Aorta (tissue), 5 donors: ENCODE data around the gene CDC45. TPM values are rescaled to one million over a fixed set of nuclear protein-coding genes. Genes with fewer than 3 reads are reported as not detected.

Source experiments
- ATAC-seq: fragments of 200-7000 bp; cut with Tn5 transposase; one replicate; pipeline ENCODE4 v1.9.1; 2022; ENCODE audit warnings: moderate library complexity; ENCODE audit not compliant: low FRiP score
- DNase-seq, 2 donors: peaks; one replicate each; pipeline ENCODE4 v3.0.0-alpha.2; 2020
- H3K27ac ChIP-seq, 2 donors: one replicate each; pipeline ENCODE4 v1.5.1; 2013; ENCODE audit warnings: low read length in 2 of 2, mild to moderate bottlenecking in 2 of 2, moderate library complexity in 2 of 2, control low read depth in 1 of 2, inconsistent platforms in 1 of 2, low read depth in 1 of 2
- H3K27me3 ChIP-seq, 2 donors: one replicate each; pipeline ENCODE4 v1.6.1; 2013; ENCODE audit warnings: control low read depth in 1 of 2, low read length in 1 of 2, mild to moderate bottlenecking in 1 of 2, moderate library complexity in 1 of 2; ENCODE audit not compliant: insufficient read depth in 2 of 2, control insufficient read depth in 1 of 2
- H3K36me3 ChIP-seq, 2 donors: one replicate each; pipeline ENCODE4 v1.6.1; 2013; ENCODE audit warnings: control low read depth in 1 of 2, low read length in 1 of 2, mild to moderate bottlenecking in 1 of 2; ENCODE audit not compliant: insufficient read depth in 2 of 2, control insufficient read depth in 1 of 2
- H3K4me1 ChIP-seq, 2 donors: one replicate each; pipeline ENCODE4 v1.6.1; 2013; ENCODE audit warnings: low read length in 2 of 2, control low read depth in 1 of 2, mild to moderate bottlenecking in 1 of 2, moderate library complexity in 1 of 2; ENCODE audit not compliant: insufficient read depth in 2 of 2, control insufficient read depth in 1 of 2
- H3K4me3 ChIP-seq, 2 donors: one replicate each; pipeline ENCODE4 v1.5.1; 2013; ENCODE audit warnings: low read length in 2 of 2, control low read depth in 1 of 2, mild to moderate bottlenecking in 1 of 2
- H3K9me3 ChIP-seq: one replicate; pipeline ENCODE4 v1.6.1; 2013; ENCODE audit warnings: mild to moderate bottlenecking, low read length; ENCODE audit not compliant: control insufficient read depth
- WGBS, 2 donors: extraction: QIAGEN DNeasy Blood & Tissue Kit; methylation state at CpG; one replicate each; pipeline ENCODE4 v1.1.7; 2013; 5-methylcytosine and 5-hydroxymethylcytosine counted together
- intact Hi-C, 2 donors: fragments of 100-400 bp; cut with DNase I; formaldehyde crosslinking; loops; one replicate each; pipeline versions ENCODE4 v1.14.2 to v1.15.0; 2022
- polyA plus RNA-seq, 2 donors: library from polyadenylated mRNA; stranded (reverse); fragments of 200-250 nt; gene quantifications; one replicate each; pipeline ENCODE4 v1.2.3, GENCODE V29; 2013
- total RNA-seq, 2 donors: library from RNA; stranded (reverse); fragmentation: NEBNext Ultra II Directional; extraction: Animal tissue kit (Norgen Biotek cat#: 25700); gene quantifications; one replicate each; pipeline ENCODE4 v1.2.1, GENCODE V29; 2021
- donor health status: healthy with polysubstance abuse.
- donor health status: Bipolar disorder and iron deficiency.
- donor health status: DM: no; HTN: no; CAD: no.
- donor health status: DM: no; HTN: no; CAD: no.
- donor health status: DM: yes; HTN: yes; CAD: no.

The CDC45 gene
- total and polyA plus RNA-seq, 4 donors: 0.63 to 1.3 (median 0.85) TPM

GRCh38 chr22:19480789-19481188, 1.1 kb downstream of the CDC45 start:
- WGBS, 2 donors: 64 to 72% methylated on average over 10 of the region's 10 CpGs
- H3K36me3 ChIP-seq: no peaks in the 10 kb centered on the region

GRCh38 chr22:19482297-19482696, 2.6 kb downstream of the CDC45 start:
- no peaks in the 10 kb centered on the region for H3K9me3 ChIP-seq
- H3K36me3 ChIP-seq: no peaks in the 10 kb centered on the region
- intact Hi-C loops: no loop called here
- no peaks in the 10 kb centered on the region for H3K4me1 ChIP-seq
- H3K27ac ChIP-seq: no peak overlapping the region
- DNase-seq: no peak
- H3K4me3 ChIP-seq: no peak overlapping the region
- H3K27me3 ChIP-seq: no peaks in the 10 kb centered on the region
- no peak for ATAC-seq
- WGBS, 2 donors: 87 to 90% methylated on average over 9 of the region's 9 CpGs

More at GRCh38 chr22:19480789-19481188, 1.1 kb downstream of the CDC45 start:
- no peak for ATAC-seq
- Histone ChIP-seq H3K4me3 (no peak overlapping the region), H3K9me3 (no peaks in the 10 kb centered on the region), H3K4me1 (no peaks in the 10 kb centered on the region), H3K27ac (no peak overlapping the region), H3K27me3 (no peaks in the 10 kb centered on the region)
- no peak for DNase-seq
- intact Hi-C loops: no loop called here

DNA sequence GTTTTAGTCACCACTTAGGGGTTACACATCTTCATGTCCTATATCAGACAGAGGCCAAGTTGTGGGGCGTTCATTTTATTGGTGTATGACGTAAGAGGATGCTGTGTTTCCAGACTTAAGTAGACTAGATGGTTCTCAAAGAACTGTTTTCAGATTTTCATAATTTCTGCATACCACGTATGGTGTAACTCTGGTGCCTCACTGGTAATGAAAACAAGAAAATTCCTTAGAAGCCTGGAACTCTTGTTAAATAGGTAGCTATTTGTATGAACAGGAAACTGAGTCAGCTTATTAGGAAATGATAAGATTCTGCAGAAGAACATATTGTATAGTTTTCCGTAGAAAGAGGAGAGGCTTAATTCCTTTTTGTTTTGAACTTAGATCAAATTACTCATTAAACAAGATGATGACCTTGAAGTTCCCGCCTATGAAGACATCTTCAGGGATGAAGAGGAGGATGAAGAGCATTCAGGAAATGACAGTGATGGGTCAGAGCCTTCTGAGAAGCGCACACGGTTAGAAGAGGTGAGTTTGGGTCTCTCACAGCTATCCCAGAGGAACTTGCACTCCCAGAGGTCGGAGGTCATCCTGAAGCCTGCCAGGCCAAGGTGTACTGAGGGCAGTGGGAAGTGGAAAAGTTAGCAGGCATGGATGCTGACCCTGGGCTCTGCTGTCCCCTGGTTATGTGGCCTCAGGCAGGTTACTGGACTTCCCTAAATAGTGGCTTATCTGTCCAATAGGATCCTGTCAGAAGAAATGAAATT, 3.9 kb downstream of the CDC45 start:
- Histone ChIP-seq H3K4me3 (no peak overlapping the region), H3K27ac (no peak overlapping the region), H3K9me3 (no peaks in the 10 kb centered on the region), H3K27me3 (no peaks in the 10 kb centered on the region), H3K36me3 (no peaks in the 10 kb centered on the region), H3K4me1 (no peaks in the 10 kb centered on the region)
- intact Hi-C loops: no loop called here
- DNase-seq (no peak), ATAC-seq (no peak)
- 87 to 88% methylated on average over 8 of the region's 8 CpGs for WGBS, 2 donors

DNA sequence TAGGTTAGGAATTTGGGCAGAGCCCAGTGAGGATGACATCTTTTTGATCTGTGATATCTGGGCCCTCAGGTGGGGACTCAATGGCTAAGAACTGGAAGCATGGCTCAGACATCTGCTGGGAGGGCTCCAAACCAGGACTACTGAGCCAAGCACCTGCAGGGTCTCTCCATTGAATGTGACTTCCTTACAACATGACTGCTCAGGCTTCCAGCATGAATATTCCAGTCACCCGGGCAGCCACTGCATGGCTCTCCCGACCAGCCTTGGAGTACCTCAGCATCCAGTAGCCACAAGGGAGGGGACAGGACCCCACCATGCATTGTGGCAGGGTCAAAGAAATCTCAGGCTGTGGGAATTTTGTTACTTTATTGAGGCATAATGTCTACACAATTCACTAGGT, 8.6 kb downstream of the CDC45 start:
- WGBS, 2 donors: 88 to 90% methylated on average over 2 of the region's 2 CpGs
- Histone ChIP-seq H3K36me3 (no peaks in the 10 kb centered on the region), H3K4me1 (peaks cover 0 to 2% of the 10 kb centered on the region in 2 donors), H3K27ac (no peak overlapping the region), H3K9me3 (no peaks in the 10 kb centered on the region), H3K4me3 (no peak overlapping the region), H3K27me3 (no peaks in the 10 kb centered on the region)
- DNase-seq (no peak), ATAC-seq (no peak)
- intact Hi-C loops: no loop called here

GRCh38 chr22:19488884-19489843, 9.4 kb downstream of the CDC45 start:
- H3K27ac ChIP-seq: no peak overlapping the region
- no peaks in the 10 kb centered on the region for H3K36me3 ChIP-seq
- 60 to 65% methylated on average over 7 of the region's 7 CpGs for WGBS, 2 donors
- peaks cover 0 to 2% of the 10 kb centered on the region in 2 donors for H3K4me1 ChIP-seq
- no peak overlapping the region for H3K4me3 ChIP-seq
- ATAC-seq (no peak), DNase-seq (no peak)
- intact Hi-C loops: no loop called here
- no peaks in the 10 kb centered on the region for H3K9me3 ChIP-seq
- no peaks in the 10 kb centered on the region for H3K27me3 ChIP-seq

DNA sequence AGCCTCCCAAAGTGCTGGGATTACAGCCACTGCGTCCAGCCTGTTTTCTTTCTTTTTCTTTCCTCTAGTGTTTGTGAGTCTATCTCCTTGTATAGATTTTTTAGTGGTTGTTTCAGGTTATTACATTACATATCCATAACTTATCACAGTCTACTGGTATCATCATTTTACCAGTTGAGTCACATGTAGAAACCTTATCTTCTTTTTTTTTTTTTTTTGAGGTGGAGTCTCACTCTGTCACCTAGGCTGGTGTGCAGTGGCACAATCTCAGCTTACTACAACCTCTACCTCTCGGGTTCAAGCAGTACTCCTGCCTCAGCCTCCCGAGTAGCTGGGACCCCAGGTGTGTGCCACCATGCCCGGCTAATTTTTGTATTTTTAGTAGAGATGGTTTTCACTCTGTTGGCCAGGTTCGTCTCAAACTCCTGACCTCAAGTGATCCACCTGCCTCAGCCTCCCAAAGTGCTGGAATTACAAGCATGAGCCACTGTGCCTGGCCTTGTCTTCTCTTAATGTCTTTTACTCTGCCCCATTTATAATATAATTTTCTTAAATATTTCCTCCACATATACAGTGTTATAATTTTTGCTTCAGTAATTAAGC, 11.0 kb downstream of the CDC45 start:
- no peak overlapping the region for H3K27ac ChIP-seq
- H3K4me1 ChIP-seq: peaks cover 0 to 2% of the 10 kb centered on the region in 2 donors
- 91 to 96% methylated on average over 5 of the region's 5 CpGs for WGBS, 2 donors
- DNase-seq (no peak), ATAC-seq (no peak)
- H3K9me3 ChIP-seq: no peaks in the 10 kb centered on the region
- intact Hi-C loops: no loop called here
- H3K36me3 ChIP-seq: no peaks in the 10 kb centered on the region
- no peaks in the 10 kb centered on the region for H3K27me3 ChIP-seq
- H3K4me3 ChIP-seq: no peak overlapping the region

DNA sequence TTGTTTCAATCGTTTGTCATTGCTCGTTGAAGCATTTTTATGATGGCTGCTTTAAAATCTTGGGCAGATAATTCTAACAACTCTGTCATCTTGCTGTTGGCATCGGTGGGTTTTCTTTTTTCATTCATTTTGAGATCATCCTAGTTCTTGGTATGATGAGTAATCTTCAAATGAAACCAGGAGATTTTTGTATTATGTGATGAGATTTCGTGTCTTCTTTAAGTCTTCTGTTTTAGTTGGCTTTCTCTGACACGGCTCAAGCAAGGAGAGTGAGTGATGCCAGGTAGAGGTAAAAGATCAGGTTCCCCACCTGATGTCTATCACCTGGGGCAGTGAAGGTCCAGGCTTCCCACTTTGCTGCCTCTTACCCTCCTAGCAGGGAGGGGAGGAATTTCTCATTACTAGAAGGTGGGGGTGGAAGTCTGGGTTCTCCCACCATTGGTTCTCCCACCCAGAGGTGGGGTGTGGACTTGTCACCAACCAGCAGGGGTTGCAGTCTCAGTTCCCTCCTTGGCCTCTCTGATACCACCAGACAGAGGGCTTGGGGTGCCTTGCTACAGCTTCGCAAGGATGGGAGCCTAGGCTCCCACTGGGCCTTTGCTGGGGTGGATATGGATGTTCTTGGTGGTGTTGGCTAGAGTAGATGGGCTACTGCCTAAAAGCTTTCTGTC, 12.9 kb downstream of the CDC45 start:
- Histone ChIP-seq H3K27ac (no peak overlapping the region), H3K9me3 (no peaks in the 10 kb centered on the region), H3K27me3 (no peaks in the 10 kb centered on the region), H3K36me3 (no peaks in the 10 kb centered on the region), H3K4me1 (peaks cover 0 to 2% of the 10 kb centered on the region in 2 donors), H3K4me3 (no peak overlapping the region)
- intact Hi-C loops: no loop called here
- DNase-seq (no peak), ATAC-seq (no peak)
- WGBS, 2 donors: 91 to 93% methylated on average over 6 of the region's 6 CpGs

DNA sequence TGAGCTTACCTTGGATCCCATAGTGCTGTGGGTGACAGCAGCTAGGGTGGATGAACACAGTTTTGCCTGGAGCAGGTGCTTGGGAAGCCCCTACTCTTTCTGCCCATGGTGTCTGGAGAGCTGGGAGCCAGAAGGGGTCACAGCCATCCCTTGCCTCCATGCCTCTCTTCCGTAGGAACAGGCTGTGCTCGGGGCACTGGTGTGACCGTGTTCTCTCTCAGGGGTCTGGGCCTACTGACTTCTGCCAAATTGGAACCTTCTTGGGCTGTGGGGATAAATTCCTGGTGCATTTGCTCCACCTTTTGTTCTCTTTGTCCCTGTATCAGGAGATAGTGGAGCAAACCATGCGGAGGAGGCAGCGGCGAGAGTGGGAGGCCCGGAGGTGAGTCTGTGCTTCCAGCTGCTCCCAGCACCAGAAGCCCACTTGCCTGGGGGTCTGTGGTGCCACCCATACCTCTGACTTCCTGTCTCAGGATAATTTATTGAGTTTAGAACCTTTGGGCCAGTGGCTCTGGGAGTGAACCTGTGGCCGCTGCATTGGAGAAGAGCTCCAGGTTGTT, 14.4 kb downstream of the CDC45 start:
- no peak for ATAC-seq
- Histone ChIP-seq H3K4me1 (peaks cover 0 to 2% of the 10 kb centered on the region in 2 donors), H3K9me3 (no peaks in the 10 kb centered on the region), H3K27me3 (no peaks in the 10 kb centered on the region), H3K36me3 (no peaks in the 10 kb centered on the region), H3K4me3 (no peak overlapping the region), H3K27ac (no peak overlapping the region)
- WGBS, 2 donors: 94 to 97% methylated on average over 8 of the region's 8 CpGs
- DNase-seq: no peak
- intact Hi-C loops: no loop called here
